ENCODE measurements around the gene EML4.

EML4 gene

GRCh38 chr2:42200926-42201855, 32.0 kb downstream of the EML4 start:
- TF ChIP-seq ZFX (IDR thresholded peaks at IDR 0.05) (no peak), CTCF (conservative IDR thresholded peaks at IDR 0.05) (no peak)
- no peak overlapping the region for H3K27ac ChIP-seq

- TF ChIP-seq CTCF (conservative IDR thresholded peaks at IDR 0.05) (no peak), ZFX (IDR thresholded peaks at IDR 0.05) (no peak)
- H3K27ac ChIP-seq: no peak overlapping the region
Observed at GRCh38 chr2:42202634-42203008, 33.5 kb downstream of the EML4 start.

- H3K27ac ChIP-seq: no peak overlapping the region
- TF ChIP-seq ZFX (IDR thresholded peaks at IDR 0.05) (no peak), CTCF (conservative IDR thresholded peaks at IDR 0.05) (no peak)
Observed at GRCh38 chr2:42203792-42204191, 34.6 kb downstream of the EML4 start.

- TF ChIP-seq CTCF (conservative IDR thresholded peaks at IDR 0.05) (no peak), ZFX (IDR thresholded peaks at IDR 0.05) (no peak)
Observed at GRCh38 chr2:42205337-42205736, 36.2 kb downstream of the EML4 start.

GRCh38 chr2:42207826-42208225, 38.7 kb downstream of the EML4 start:
- no peak overlapping the region for H3K27ac ChIP-seq
- TF ChIP-seq ZFX (IDR thresholded peaks at IDR 0.05) (no peak), CTCF (conservative IDR thresholded peaks at IDR 0.05) (no peak)

More at GRCh38 chr2:42205337-42205736, 36.2 kb downstream of the EML4 start:
- no peak overlapping the region for H3K27ac ChIP-seq

GRCh38 chr2:42210203-42210602, 41.0 kb downstream of the EML4 start:
- TF ChIP-seq ZFX (IDR thresholded peaks at IDR 0.05) (no peak), CTCF (conservative IDR thresholded peaks at IDR 0.05) (no peak)
- no peak overlapping the region for H3K27ac ChIP-seq

- H3K27ac ChIP-seq: no peak overlapping the region
- TF ChIP-seq CTCF (conservative IDR thresholded peaks at IDR 0.05) (no peak), ZFX (IDR thresholded peaks at IDR 0.05) (no peak)
Observed at GRCh38 chr2:42211291-42211690, 42.1 kb downstream of the EML4 start.
